Activated CD4-positive, CD25-positive, alpha-beta regulatory T cell (primary cell): ENCODE results near the gene SLC9A7.

Source experiments
- DNase-seq, 4 experiments: peaks; one replicate each; lab custom pipeline; 2025; lab: John Stamatoyannopoulos, UW

The SLC9A7 gene

DNA sequence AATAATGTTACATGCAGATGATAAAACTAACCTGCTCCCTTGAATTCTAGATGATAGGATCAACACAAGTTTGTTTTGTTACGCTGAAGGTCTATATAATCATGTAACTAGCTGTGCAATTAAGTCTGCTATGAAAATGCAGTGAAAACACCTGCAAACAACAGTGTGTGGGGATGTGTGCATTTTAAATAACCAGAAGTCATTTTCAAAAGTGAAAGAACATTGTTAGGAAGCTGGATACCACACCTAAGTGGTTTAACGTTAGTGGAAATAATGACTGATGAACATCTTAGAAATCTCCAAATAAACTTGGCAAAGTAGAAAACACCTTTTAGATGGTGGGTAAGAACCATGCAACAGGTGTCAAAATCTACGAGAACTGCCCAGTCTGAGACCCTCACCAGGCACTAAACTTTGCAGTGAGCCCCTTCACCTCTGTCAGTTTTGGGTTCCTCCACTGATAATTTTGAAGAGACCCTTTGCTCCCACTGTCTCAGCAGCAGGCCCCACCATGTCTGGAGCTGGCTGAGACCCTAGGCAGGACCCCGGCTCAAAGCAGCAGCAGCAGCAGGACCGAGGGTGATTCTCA lies 148.8 kb downstream of the SLC9A7 start:
- no peak for DNase-seq

DNA sequence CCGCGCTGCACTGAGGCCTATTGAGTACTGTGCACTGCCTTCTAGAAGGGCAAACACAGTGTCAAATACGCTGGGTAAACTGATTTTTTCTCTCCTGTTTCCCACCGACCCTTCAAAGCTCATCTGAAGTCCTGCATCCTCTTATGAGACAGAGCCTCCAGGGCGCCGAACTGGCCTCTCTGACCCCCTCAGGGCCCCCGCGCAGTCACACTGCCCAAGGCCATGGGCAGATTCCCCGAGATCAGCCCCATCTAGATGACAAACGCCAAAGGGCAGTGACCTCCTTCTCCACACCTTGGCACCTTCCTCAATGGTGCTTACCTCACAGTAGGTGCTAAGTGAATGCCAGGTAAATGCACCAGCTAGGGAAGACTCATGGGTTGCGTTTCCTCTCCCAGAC lies 151.0 kb downstream of the SLC9A7 start:
- no peak for DNase-seq

DNA sequence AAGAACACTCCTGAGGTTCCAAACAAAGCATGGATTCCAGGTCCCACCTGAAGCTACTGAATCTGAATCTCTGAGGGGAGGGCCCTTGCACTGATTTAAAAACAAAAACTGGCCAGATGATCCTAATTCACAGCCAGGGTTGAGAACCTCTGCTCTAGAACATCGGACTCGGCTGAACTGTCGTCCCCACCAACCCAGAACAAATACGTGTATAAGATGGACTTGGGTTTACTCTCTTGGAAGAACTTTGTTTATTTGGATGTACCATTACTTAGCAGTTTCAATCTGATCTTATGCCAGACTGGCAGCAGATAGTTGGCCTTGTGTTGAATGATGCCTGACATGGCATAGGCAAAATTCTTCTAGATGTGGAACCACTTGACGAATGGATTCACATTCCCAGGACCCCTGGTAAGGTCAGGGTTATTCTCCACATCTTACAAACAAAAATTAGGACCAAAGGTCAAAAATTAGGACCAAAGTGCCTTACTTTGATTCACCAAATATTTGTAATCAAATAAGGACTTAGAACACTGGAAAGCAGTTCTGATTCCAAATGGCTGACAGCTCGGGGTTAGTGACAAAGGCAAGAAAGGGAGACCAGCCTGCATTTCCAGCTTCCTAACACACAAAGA lies 156.3 kb downstream of the SLC9A7 start:
- no peak for DNase-seq

DNA sequence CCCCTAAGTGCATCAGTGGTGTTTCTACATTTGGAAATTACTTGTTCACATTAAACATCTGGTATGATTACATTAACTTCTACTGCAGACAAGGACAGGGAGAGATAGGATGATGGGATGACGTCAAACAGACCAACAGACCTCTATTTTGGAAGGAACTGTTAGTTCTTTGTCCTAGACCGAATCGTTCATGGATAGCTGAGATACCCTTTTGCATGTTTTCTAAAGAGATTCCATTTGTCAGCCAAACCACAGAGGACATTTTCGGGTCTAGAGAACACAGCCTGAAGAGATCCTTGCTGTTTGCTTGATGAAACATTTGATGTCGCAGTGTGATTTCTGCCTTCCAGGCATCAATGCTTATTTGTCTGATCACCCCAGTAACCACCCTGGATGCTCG lies 157.6 kb downstream of the SLC9A7 start:
- DNase-seq: no peak

DNA sequence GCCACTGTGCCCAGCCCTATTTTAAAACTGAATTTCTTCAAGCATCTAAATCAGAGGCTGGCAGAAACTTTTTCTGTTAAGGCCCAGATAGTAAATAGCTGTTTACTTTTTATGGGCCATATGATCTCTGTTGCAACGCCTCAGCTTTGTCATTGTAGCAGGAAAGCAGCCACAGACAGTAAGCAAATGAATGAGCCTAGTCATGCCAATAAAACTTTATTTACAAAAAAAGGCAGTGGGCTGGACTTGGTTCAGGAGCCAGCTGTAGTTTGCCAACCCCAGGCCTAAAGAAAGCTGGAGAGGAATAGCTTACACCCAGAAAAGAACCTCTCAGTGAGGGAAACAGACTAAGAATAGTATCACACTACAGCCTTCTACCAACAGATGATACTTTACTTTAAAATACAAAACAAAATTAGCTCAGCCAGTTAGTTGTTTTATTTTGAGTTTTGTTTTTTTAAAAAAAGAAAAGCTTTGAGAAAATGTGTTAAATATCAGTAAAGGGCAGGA lies 159.8 kb downstream of the SLC9A7 start:
- no peak for DNase-seq

DNA sequence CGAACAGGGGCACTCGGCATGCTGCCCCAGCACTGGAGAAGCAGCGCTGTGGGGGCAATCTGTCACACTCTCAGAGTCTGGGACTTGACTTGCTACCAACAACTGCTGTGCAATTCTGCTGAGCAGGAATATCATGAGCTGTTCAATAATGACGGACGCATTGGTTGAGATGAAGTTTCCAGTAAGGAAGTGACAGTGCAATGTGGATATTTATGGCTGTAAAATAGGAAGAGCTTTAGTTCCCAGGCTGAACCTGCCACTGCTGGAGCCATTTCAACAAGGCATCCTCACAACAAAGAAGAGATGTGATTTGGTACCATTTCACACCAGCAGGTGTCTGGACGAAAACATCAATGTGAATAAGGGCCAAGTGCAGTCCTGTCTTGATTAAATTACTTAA lies 161.1 kb downstream of the SLC9A7 start:
- no peak for DNase-seq

DNA sequence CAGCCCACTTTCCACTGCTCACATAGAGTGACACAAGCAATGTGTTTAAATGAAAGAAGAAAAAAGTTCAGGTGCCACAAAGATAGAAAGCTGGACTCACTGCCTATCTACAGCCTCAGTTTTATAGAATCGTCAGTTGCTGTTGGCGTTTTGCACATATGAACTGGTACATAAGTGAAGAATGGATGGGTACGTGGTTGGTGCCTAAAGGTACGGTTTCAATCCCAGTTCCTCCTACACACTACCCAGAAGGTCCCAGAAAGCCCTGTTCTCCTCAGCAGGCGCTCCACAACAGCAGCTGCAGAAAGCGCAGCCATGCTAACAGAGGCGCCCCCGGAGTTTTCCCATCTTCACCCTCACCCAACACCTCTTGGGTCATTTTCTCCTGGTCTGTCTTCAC lies 161.7 kb downstream of the SLC9A7 start:
- DNase-seq: no peak

DNA sequence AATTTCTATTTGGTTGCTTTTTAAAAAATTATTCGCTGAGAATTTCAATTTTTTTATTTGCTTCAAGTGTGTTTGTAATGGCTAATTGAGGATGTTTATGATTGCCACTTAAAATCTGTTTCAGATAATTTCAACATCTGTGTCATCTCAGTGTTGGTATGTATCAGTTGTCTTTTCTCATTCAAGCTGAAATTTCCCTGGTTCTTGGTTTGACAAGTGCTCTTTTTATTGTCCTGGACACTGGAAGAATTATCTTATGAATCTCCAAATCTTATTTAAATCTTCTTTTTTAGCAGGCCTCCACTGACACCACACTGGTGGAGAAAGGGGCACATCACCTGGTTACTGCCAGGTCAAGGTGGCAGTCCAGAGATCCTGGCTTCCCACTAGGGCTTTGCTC lies 163.8 kb downstream of the SLC9A7 start:
- no peak for DNase-seq

DNA sequence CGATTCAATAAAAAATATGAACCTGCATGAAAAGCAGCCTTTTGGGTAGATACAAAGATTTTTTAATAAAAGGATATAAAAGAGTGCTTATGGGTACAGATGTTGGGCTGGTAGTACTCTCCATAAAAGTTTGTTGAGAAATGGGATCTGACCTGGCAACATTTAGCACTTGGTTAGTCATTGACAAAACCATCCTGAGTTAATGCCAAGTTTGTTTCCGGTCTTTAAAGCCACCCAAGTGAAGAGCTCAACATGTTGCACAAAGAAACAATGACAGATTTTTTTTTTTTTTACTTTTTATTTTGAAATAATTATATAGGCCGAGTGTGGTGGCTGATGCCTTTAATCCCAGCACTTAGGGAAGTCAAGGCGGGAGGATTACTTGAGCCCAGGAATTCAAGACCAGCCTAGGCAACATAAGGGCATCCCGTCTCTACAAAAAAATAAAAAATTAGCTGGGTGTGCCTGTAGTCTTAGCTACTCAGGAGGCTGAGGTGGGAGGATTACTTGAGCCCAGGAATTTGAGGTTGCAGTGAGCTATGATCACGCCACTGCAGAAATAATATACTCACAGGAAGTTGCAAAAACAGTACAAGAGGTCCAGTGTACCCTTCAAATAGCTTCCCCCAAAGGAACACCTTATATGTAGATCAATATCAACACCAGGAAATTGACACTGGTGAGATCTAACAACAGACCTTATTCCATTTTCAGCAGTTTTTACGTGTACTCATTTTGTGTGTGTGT lies 168.8 kb downstream of the SLC9A7 start:
- DNase-seq: no peak

DNA sequence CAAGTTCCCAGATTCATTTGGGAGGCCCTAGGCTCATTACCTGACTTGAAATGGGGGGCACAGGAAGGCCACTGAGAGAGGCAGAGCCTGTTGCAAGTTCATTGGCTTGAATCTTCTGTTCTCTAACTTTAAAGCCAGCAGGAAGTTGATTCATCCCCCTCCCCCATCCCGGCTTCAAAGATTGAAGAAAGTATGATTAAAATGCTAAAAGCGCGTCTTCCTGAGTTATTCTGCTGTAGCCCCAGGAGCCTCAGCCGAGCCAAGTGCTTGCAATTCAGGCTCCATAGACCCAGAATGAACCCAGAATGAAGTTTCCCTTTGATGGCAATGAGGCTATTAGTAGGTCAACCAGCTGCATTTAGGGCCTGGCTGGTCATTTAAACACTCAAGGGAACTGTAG lies 170.7 kb downstream of the SLC9A7 start:
- peak in 2 of 4 experiments; percentile 0 to 8 for DNase-seq

DNA sequence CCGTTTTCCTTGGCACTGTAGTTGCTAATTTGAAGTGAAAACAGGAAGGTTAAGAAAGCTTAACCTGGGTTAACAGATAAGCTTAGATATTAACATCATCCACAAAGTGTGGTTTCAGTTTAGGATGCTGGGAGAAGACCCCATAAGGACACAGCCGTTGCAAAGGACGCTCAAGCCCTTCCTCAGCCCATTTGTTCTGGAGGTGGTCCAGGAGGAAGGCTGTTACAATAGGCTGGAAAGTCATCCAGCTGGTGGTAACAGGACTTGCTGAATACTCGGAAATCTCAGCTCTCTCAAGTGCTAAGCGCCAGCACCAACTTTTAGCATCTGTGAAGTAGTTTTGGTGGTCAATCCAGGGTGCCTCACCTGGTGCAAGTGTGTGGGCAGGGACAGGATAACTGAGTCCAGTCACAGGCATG lies 171.2 kb downstream of the SLC9A7 start:
- no peak for DNase-seq

DNA sequence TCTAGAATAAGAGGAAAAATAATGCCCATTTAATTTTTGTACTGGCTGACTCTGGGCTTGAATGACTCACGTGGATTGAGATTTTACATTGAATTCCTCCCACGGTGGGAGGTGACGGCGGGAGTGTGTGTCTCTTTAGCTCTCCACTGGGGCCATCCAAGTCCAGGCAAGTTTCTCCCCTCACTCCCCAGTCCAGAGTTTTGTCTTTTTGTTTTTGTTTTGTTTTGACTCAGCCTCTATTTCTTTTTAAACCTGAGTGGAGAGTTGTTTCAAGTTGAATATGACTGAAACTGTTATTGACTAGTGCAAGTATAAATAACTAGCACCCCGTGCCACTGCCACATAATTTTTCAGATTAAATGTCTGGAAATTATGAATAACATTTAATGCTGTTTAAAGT lies 171.8 kb downstream of the SLC9A7 start:
- no peak for DNase-seq

DNA sequence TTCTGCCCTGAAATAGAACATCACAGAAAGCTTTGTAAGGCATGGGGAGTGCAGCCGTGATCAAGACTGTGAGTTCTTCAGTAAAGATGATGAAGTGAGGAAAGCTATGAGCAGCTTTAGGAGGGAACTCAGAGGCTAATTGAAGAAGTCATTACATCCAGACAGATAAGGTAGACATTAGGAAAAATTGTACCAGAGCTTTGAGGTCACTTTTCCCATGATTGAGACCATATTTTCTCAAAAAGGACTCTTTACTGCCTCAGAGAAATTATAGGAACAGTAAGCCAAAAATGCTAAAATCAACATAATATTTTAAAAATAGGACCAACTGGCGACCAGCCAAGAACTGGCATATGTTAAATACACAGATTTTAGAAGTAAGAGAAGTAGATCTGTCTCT lies 174.2 kb downstream of the SLC9A7 start:
- DNase-seq: no peak

DNA sequence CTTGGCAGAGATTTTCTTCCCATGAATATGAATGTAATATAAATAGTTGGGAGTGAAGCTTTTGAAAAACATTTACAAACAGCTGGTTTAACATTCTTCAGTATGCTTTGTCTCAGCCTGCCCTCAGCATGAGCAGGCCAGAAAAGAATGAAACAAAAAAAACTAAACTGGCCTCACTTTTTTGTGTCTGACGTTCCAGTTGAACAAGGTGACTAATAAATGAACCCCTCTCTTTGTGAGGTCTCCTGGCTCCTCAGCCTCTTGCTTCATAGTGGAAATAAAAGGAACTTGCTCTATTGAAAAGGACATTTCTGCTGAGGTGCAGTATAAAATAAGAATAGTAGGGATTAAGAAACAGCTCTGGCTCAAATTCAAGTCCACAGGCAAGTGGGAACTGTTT lies 176.0 kb downstream of the SLC9A7 start:
- no peak for DNase-seq

DNA sequence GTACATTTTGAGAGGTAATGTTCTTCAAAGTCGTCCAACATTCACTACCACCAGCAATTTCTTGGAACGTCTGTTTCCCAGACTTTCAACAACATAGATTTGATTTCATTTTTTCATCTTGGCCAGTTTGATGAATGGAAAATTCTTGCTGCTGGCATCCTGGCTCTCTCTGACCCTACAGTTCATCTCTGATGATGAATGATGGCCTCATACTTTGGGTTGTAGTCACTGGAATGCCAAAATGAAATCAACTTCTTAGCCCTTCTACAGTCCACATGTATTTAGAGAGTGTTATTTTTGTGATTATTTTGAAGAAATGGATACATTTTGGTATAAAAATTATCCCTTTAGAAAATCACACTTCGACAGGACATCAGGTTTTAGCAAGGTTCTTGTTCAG lies 176.6 kb downstream of the SLC9A7 start:
- DNase-seq: no peak

DNA sequence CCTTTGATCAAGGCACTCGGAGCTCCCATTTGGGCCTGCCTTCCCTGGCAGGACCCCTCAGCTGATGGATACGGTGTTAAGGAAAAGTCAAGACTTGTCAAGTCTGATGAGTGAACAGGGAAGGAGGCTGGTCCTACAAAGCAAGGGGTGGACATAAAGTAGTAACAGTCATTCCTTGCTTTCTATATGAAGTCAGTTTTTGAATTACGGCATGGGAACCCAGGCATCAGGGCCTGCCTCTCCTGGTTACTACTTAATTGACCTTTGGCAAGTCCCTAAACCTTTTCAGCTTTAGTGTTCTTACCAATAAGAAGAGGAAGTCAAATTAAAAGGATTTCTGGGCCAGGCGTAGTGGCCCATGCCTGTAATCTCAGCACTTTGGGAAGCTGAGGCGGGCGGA lies 178.3 kb downstream of the SLC9A7 start:
- DNase-seq: no peak

DNA sequence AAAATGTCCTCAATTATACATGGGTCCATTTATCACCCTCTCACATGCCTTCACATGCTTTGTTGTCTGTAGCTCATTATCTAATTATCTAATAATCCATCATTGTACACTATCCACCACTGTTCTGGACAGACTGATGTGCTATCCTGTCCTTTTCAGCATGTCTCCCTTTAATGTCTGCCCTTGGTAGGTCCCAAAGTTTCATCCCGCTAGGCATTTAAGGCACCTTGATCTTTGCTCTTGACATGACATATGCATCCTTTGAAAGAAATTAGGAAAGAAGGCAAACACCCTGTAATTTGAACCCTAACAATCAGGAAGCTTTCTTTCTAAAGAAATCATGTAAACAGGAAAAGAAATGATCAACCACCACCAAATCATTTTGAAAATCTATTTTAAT lies 179.7 kb downstream of the SLC9A7 start:
- no peak for DNase-seq

DNA sequence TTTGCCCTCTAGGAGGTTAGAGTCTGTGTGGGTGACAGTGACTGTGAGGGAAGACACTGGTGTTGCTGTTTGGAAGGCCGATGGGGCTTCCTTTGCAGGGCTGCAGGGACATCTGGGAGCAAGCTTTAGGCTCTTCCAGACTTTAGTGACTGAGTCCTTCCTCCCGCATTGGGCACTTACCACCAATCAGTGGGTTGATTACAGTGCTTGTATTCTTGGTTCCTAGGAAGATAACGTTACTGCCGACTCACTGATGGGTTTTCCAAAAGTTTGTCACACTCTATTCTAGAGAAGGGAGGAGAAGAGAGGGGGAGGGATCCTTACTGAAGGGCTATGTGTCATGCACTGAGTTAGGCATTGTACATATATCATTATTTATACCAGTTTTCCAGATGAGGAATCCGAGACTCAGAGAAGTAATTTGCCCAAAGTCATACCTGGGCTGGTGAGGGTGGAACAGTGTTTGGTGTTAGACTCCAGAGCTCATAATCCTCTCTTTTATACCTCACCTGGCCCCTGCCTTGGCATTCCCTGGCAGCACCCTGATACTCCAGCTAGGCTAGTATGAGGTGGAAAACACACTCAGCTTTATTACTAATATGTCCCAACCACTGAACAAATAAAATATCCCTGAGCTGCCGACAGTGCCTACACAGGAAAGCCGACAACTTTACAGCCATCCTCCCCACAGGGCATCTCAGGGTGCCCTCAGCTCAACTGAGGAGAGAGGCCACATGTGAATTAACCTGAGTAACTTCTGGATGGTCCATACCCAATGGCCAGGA lies 181.5 kb downstream of the SLC9A7 start:
- no peak for DNase-seq

DNA sequence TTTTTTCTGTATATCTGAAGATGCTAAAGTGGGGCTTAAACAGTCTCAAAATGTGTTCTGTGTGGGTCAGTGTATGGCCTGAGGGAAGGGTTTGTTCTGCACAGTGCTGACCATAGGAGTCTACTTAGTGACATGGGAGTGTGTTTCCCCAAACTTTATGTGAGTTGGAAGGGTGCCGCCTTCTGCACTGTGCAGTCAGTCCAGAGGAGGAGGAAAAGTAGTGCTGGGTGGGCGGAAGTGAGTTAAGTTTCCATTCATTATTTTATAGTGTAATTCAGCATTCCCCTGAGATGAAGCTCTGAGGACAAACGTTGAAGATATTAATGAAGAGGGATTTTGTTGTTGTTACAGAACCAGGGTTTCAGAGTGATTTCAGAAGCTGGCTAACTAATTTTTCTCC lies 182.5 kb downstream of the SLC9A7 start:
- DNase-seq: no peak

DNA sequence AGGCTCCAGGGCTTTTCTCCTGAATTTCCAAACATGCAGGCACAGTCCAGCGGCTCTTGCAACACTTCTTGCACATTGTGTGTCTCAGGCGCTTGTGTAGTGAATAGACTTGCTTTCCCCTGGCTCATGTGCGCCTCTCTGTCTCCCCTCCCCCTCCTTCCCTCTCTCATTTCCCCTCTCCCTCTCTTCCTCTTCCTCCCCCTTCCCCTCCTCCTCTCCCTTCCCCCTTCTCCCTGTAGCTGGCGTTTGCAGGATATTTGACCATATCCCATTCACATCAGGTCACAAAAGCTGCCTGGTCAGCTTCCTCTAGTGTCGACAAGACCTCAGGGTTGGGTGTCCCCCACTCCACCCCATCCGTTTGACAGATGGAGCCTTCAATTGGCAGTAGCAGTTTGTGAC lies 182.9 kb downstream of the SLC9A7 start:
- no peak for DNase-seq

DNA sequence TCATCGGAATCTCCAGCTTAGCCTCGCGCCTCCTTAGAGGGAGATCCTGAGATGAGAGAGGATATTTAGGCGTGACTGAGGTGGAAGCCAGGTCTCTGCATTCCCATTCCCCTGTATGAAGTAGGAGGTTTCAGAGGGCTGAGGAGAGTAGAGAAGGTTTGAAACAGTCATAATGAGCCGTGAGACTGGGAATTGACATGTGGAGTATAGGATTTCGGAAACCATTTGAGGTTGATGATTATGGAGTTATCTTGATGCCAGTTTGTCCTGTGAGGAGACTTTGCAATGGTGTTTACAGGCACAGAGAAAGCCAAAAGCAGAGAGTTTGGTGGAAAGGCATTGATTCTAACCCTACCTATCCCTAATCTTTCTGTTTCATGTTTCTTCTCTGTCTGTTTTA lies 183.3 kb downstream of the SLC9A7 start:
- no peak for DNase-seq

DNA sequence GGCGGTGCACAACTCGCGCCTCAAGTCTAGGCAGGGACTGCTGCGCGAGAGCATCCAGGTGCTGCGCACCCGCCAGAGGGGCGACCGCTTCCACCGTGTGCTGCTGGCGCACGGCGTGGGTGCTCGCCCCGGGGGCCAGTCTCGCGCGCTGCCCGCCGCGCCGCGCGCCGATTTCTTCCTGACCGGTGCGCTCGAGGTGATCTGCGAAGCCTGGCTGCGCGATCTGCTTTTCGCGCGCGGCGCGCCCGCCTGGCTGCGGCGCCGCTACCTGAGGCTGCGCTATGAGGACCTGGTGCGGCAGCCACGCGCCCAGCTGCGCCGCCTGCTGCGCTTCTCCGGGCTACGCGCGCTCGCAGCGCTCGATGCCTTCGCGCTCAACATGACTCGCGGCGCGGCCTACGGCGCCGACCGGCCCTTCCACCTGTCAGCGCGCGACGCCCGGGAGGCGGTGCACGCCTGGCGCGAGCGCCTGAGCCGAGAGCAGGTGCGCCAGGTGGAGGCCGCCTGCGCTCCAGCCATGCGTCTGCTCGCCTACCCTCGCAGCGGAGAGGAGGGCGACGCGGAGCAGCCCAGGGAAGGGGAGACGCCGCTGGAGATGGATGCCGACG lies 184.0 kb downstream of the SLC9A7 start:
- peak in 3 of 4 experiments; percentile 4 to 29 (median 13) for DNase-seq
